ENCODE results near the gene DAP.

Gene DAP

DNA sequence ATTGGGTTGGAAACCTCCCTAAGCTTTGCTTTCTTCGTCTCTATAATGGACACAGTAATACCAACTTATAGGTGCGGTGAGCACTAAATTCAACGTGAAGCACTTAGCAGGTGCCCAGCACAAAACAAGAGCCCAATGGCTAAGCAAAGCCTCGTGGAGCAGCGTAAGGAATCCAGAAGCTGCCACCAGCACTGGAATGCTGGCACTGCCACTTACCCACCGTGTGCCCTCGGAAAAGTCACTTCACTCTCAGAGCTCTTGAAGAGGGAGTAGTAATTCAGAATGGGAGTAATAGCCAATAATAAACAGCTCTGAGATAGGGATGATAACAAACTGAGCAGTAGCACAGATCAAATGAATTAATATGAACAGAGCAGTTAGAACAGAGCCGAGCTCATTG is 16.4 kb downstream of the DAP start:
- H3K4me3 ChIP-seq (replicated peaks; ENCODE audit: low read depth, low read length) = no peak overlapping the region
- TF ChIP-seq, protein P1, sequence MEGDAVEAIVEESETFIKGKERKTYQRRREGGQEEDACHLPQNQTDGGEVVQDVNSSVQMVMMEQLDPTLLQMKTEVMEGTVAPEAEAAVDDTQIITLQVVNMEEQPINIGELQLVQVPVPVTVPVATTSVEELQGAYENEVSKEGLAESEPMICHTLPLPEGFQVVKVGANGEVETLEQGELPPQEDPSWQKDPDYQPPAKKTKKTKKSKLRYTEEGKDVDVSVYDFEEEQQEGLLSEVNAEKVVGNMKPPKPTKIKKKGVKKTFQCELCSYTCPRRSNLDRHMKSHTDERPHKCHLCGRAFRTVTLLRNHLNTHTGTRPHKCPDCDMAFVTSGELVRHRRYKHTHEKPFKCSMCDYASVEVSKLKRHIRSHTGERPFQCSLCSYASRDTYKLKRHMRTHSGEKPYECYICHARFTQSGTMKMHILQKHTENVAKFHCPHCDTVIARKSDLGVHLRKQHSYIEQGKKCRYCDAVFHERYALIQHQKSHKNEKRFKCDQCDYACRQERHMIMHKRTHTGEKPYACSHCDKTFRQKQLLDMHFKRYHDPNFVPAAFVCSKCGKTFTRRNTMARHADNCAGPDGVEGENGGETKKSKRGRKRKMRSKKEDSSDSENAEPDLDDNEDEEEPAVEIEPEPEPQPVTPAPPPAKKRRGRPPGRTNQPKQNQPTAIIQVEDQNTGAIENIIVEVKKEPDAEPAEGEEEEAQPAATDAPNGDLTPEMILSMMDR (IDR thresholded peaks at IDR 0.05; ENCODE audit: low read length, missing control alignments) = no peak
- DNase-seq (ENCODE audit: low read depth) = no peak

DNA sequence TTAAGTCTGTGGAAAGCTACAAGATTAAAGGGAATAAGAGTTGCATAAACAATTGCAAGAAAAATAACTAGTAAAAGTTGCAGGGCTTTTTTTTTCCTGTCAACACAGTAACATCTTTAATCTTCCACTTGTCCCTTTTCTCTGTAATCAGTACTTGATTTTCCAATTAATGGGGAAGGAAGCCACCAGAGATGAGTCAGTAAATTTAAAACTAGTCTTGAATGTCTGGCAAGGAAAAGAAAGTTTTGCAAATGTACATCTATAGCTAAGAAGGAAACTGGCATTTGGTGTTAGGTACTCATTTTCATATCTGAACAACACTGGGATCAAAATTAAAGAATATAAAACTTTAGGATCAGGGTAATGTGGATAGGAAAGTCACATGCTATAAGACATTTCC is 17.1 kb downstream of the DAP start:
- TF ChIP-seq, protein P1 (IDR thresholded peaks at IDR 0.05; ENCODE audit: low read length, missing control alignments) = no peak

DNA sequence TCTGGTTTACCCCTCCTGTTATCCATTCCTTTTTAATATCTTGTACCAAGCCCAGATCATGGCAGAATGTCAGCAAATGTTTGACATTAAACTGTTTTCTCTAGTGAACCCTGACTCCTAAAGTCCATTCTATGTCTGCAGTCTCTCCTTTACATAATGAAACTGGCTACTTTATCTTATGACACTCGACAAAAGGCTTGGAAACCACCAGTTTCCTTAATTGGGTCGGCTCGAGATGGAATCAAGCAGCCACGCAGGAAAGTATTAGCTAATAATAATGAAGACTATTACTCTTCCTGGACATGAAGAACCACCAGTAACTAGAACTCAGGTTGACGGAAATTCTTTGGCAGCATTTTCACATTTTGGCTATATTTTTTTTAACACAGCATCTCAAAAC is 17.5 kb downstream of the DAP start:
- TF ChIP-seq, protein P1 (IDR thresholded peaks at IDR 0.05; ENCODE audit: low read length, missing control alignments) = no peak
- DNase-seq (ENCODE audit: low read depth) = no peak
- no peak overlapping the region for H3K4me3 ChIP-seq (replicated peaks; ENCODE audit: low read depth, low read length)

More for the DNA sequence above, 17.1 kb downstream of the DAP start:
- DNase-seq (ENCODE audit: low read depth) = no peak
- no peak overlapping the region for H3K4me3 ChIP-seq (replicated peaks; ENCODE audit: low read depth, low read length)

DNA sequence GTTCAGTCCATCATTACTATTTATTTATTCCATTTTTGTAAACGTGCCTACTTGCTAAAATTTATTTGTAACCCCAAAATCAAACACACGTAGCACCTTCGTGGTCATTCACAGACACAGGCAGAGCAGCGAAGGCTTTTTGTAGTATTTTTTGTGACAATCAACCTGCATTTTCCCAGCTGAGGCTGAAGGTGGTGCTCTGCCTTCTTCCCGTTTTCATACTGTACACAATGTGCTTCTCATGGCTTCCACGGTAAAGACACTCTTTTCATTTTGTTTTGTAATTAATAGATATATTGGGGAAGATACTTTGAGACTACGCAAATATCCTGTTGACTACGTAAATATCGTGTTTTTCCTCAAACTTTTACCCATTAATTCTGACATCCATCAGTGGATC is 19.4 kb downstream of the DAP start:
- no peak for DNase-seq (ENCODE audit: low read depth)
- no peak overlapping the region for H3K4me3 ChIP-seq (replicated peaks; ENCODE audit: low read depth, low read length)
- TF ChIP-seq, protein P1 (IDR thresholded peaks at IDR 0.05; ENCODE audit: low read length, missing control alignments) = no peak

DNA sequence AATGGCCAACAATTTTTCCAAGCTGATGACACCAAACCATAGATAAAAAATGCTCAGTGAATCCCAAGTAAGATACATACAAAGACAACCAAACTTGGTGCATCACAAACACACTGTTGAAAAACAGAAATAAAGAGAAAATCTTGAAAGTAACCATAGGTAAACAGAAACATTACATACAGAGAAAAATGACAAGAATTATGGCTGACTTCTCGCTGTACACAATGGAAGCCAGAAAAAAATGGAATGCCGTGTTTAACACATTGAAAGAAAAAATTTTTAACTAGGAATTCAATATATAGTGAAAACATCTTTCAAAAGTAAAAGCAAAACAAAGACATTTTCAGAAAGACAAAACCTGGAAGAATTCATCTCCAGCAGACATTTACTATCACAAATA is 20.6 kb downstream of the DAP start:
- no peak for DNase-seq (ENCODE audit: low read depth)
- H3K4me3 ChIP-seq (replicated peaks; ENCODE audit: low read depth, low read length) = no peak overlapping the region
- TF ChIP-seq, protein P1 (IDR thresholded peaks at IDR 0.05; ENCODE audit: low read length, missing control alignments) = no peak

DNA sequence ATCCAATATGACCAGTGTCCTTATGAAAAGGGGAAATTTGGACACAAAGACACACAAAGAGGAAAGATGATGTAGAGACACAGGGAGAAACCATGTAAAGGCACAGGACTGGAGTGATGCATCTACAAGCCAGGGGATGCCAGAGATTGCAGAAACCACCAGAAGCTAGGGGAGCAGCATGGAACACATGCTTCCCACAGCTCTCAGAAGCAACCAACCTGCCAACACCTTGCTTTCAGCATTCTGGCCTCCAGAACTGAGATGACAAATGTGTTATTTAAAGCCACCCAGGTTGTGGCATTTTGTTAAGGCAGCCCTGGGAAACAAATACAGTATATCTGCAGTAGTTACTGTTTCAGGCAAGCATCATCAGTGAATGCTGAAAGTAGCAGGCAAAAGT is 23.2 kb downstream of the DAP start:
- no peak for DNase-seq (ENCODE audit: low read depth)
- no peak overlapping the region for H3K4me3 ChIP-seq (replicated peaks; ENCODE audit: low read depth, low read length)
- TF ChIP-seq, protein P1 (IDR thresholded peaks at IDR 0.05; ENCODE audit: low read length, missing control alignments) = no peak

DNA sequence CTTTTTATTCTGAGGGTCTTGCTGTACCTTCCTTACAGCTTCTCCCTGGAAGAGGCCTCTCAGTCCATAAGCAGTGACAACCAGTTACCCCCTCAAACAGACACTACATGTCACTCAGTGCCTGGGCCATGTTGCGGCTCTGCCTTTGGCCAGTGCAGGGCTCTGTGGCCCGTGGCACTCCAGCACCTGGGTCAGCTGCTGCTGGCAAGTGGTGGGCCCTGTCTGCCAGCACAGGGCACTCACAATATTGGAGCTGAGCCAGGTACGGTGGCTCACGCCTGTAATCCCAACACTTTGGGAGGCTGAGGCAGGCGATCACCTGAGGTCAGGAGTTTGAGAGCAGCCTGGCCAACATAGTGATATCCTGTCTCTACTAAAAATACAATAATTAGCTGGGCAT is 24.2 kb downstream of the DAP start:
- TF ChIP-seq, protein P1 (IDR thresholded peaks at IDR 0.05; ENCODE audit: low read length, missing control alignments) = no peak
- no peak for DNase-seq (ENCODE audit: low read depth)
- no peak overlapping the region for H3K4me3 ChIP-seq (replicated peaks; ENCODE audit: low read depth, low read length)
